CD14-positive monocyte (primary cell): ENCODE data around the gene RCVRN. TPM values are rescaled to one million over a fixed set of nuclear protein-coding genes. Genes with fewer than 3 reads are reported as not detected.
A peak's percentile ranks its signal among the peaks of the same experiment; 100 is the strongest.

Source experiments
- DNase-seq, 3 donors: peaks; one replicate each; pipeline ENCODE4 v3.0.0-alpha.2; 2011 to 2022
- H2AFZ ChIP-seq: 2 replicates; pipeline ENCODE4 v1.6.0; 2012; ENCODE audit warnings: mild to moderate bottlenecking, low read depth, low read length, inconsistent platforms; ENCODE audit not compliant: insufficient read depth, poor library complexity, severe bottlenecking
- H3K27ac ChIP-seq, 2 donors: 1 replicate in 1 of 2; 2 replicates in 1 of 2; pipeline ENCODE4 v1.5.1; 2012 to 2013; ENCODE audit warnings: low read length in 2 of 2, control low read depth in 1 of 2, inconsistent platforms in 1 of 2, low read depth in 1 of 2, mild to moderate bottlenecking in 1 of 2
- H3K27me3 ChIP-seq, 2 donors: one replicate each; pipeline versions ENCODE4 v1.6.0 to v1.6.1; 2011 to 2013; ENCODE audit warnings: low read length in 2 of 2; ENCODE audit not compliant: control insufficient read depth in 2 of 2, insufficient read depth in 2 of 2
- H3K36me3 ChIP-seq, 2 donors: replicated peaks in 1 of 2; 1 replicate in 1 of 2; 2 replicates in 1 of 2; pipeline versions ENCODE4 v1.5.1 to v1.6.1; 2012 to 2013; ENCODE audit warnings: low read length in 2 of 2, control low read depth in 1 of 2, inconsistent platforms in 1 of 2, mild to moderate bottlenecking in 1 of 2; ENCODE audit not compliant: insufficient read depth in 2 of 2, control insufficient read depth in 1 of 2
- H3K4me1 ChIP-seq, 2 donors: 1 replicate in 1 of 2; 2 replicates in 1 of 2; pipeline versions ENCODE4 v1.5.1 to v1.6.1; 2012 to 2013; ENCODE audit warnings: low read length in 2 of 2, control low read depth in 1 of 2, inconsistent platforms in 1 of 2, mild to moderate bottlenecking in 1 of 2, moderate library complexity in 1 of 2; ENCODE audit not compliant: insufficient read depth in 2 of 2, control insufficient read depth in 1 of 2
- H3K4me2 ChIP-seq: replicated peaks from 2 replicates; pipeline ENCODE3; 2012; ENCODE audit warnings: low read length, moderate library complexity, mild to moderate bottlenecking; ENCODE audit not compliant: poor library complexity, severe bottlenecking; ENCODE audit errors: extremely low read depth
- H3K4me3 ChIP-seq, 3 experiments: fragments of 200-600 bp in 1 of 3; sonication (generic) in 1 of 3; replicated peaks in 1 of 3; 1 replicate in 2 of 3; 2 replicates in 1 of 3; pipeline ENCODE4 v1.5.1; 2011 to 2013; ENCODE audit warnings: low read length in 3 of 3, mild to moderate bottlenecking in 3 of 3, control low read depth in 2 of 3, low read depth in 2 of 3, inconsistent platforms in 1 of 3, moderate library complexity in 1 of 3
- H3K79me2 ChIP-seq: 2 replicates; pipeline ENCODE4 v1.6.0; 2012; ENCODE audit warnings: mild to moderate bottlenecking, control low read depth, inconsistent platforms, low read length, moderate library complexity; ENCODE audit not compliant: insufficient read depth
- H3K9ac ChIP-seq: 2 replicates; pipeline ENCODE4 v1.6.0; 2017; ENCODE audit warnings: low read length, mild to moderate bottlenecking; ENCODE audit not compliant: insufficient read depth, poor library complexity, severe bottlenecking
- H3K9me3 ChIP-seq, 2 donors: replicated peaks in 1 of 2; 1 replicate in 1 of 2; 2 replicates in 1 of 2; pipeline versions ENCODE4 v1.5.1 to v1.6.1; 2012 to 2013; ENCODE audit warnings: low read length in 2 of 2, control low read depth in 1 of 2; ENCODE audit not compliant: control insufficient read depth in 1 of 2, insufficient read depth in 1 of 2
- H4K20me1 ChIP-seq: 2 replicates; pipeline ENCODE4 v1.6.0; 2012; ENCODE audit warnings: mild to moderate bottlenecking, low read length, control low read depth, moderate library complexity; ENCODE audit not compliant: insufficient read depth
- H3K27ac Mint-ChIP-seq, 7 donors: one replicate each; pipeline ENCODE4 v1.8.0; 2020; ENCODE audit warnings: mild to moderate bottlenecking in 7 of 7, mixed read lengths in 7 of 7, moderate library complexity in 6 of 7, inconsistent platforms in 2 of 7
- H3K27me3 Mint-ChIP-seq, 3 donors: one replicate each; pipeline ENCODE4 v1.8.0; 2021 to 2022; ENCODE audit warnings: low read depth in 3 of 3, mild to moderate bottlenecking in 3 of 3, mixed read lengths in 3 of 3, moderate library complexity in 3 of 3, inconsistent platforms in 1 of 3
- H3K36me3 Mint-ChIP-seq, 2 donors: one replicate each; pipeline ENCODE4 v1.8.0; 2020; ENCODE audit warnings: mixed read lengths in 2 of 2, inconsistent platforms in 1 of 2, mild to moderate bottlenecking in 1 of 2
- H3K4me1 Mint-ChIP-seq: one replicate; pipeline ENCODE4 v1.8.0; 2020; ENCODE audit warnings: mild to moderate bottlenecking, mixed read lengths
- H3K4me3 Mint-ChIP-seq, 2 donors: one replicate each; pipeline ENCODE4 v1.8.0; 2020; ENCODE audit warnings: mild to moderate bottlenecking in 2 of 2, mixed read lengths in 2 of 2, moderate library complexity in 1 of 2
- H3K9me3 Mint-ChIP-seq, 7 donors: one replicate each; pipeline ENCODE4 v1.8.0; 2020 to 2022; ENCODE audit warnings: mixed read lengths in 7 of 7, mild to moderate bottlenecking in 6 of 7, moderate library complexity in 6 of 7, inconsistent platforms in 2 of 7
- WGBS: methylation state at CpG from one replicate; pipeline ENCODE4 v1.1.5; 2013; ENCODE audit warnings: missing lambda C conversion rate; ENCODE audit not compliant: insufficient coverage; 5-methylcytosine and 5-hydroxymethylcytosine counted together
- intact Hi-C, 2 donors: fragments of 100-400 bp; cut with micrococcal nuclease; formaldehyde crosslinking; loops; one replicate each; pipeline versions ENCODE4 v1.15.0 to v1.15.1; 2023
- polyA plus RNA-seq, 3 donors: library from polyadenylated mRNA; depleted of rRNA in 1 of 3; unstranded in 2 of 3; stranded (reverse) in 1 of 3; fragments of 300-500 nt in 2 of 3; fragments of >200 nt in 1 of 3; fragmentation: Illumina TruSeq in 2 of 3; gene quantifications; 1 replicate in 2 of 3; 2 replicates in 1 of 3; pipeline ENCODE4 v1.2.3, GENCODE V29; 2012 to 2021
- TF ChIP-seq, protein P1 (sequence below): fragments of 200-600 bp; IDR thresholded peaks from one replicate; pipeline ENCODE4 v1.8.0; 2022; ENCODE audit warnings: antibody characterized with exemption, mild to moderate bottlenecking

RCVRN gene
- polyA plus RNA-seq, 3 donors = 2.5 TPM; not detected in 2

DNA sequence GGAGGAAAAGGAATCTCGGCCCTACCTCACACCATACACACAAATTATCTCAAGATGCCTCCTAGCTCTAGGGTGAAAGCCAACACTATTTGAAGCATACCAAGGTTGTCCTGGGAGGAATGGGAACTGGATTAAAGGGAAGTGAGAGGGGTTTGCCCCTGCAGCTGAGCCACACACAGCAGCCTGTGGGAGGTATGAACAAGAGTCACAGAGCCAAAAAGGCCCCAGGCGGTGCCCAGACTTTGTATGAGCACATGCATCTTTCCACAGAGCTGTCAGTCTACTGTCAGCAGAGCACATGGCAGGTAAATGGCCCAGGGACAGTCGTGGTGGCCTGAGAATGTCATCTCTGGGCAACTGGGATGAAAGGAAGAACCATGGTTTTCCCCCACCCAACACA is 31.0 kb upstream of the RCVRN start:
- no peaks in the 10 kb centered on the region for H3K27me3 Mint-ChIP-seq
- no peak overlapping the region for H3K4me3 Mint-ChIP-seq
- Histone ChIP-seq H4K20me1 (peaks cover 87% of the 10 kb centered on the region), H3K79me2 (no peaks in the 10 kb centered on the region), H3K9me3 (peaks cover 11 to 21% of the 10 kb centered on the region in 2 donors), H3K36me3 (peaks cover 93 to 100% of the 10 kb centered on the region in 2 donors), H3K27me3 (no peaks in the 10 kb centered on the region), H3K4me3 (no peak overlapping the region), H3K4me1 (no peaks in the 10 kb centered on the region), H3K27ac (no peak overlapping the region), H2AFZ (no peak overlapping the region), H3K4me2 (no peak overlapping the region), H3K9ac (no peak overlapping the region)
- H3K27ac Mint-ChIP-seq = peak overlapping the region in 3 of 7 donors; percentile 7 to 41 (median 30)
- DNase-seq = no peak
- intact Hi-C loops = no loop called here
- WGBS = 100% methylated on average over 2 of the region's 3 CpGs
- peaks cover 17 to 26% (median 21%) of the 10 kb centered on the region in 7 donors for H3K9me3 Mint-ChIP-seq
- H3K4me1 Mint-ChIP-seq = no peaks in the 10 kb centered on the region
- TF ChIP-seq, protein P1, sequence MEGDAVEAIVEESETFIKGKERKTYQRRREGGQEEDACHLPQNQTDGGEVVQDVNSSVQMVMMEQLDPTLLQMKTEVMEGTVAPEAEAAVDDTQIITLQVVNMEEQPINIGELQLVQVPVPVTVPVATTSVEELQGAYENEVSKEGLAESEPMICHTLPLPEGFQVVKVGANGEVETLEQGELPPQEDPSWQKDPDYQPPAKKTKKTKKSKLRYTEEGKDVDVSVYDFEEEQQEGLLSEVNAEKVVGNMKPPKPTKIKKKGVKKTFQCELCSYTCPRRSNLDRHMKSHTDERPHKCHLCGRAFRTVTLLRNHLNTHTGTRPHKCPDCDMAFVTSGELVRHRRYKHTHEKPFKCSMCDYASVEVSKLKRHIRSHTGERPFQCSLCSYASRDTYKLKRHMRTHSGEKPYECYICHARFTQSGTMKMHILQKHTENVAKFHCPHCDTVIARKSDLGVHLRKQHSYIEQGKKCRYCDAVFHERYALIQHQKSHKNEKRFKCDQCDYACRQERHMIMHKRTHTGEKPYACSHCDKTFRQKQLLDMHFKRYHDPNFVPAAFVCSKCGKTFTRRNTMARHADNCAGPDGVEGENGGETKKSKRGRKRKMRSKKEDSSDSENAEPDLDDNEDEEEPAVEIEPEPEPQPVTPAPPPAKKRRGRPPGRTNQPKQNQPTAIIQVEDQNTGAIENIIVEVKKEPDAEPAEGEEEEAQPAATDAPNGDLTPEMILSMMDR = no peak
- peaks cover 86 to 98% of the 10 kb centered on the region in 2 donors for H3K36me3 Mint-ChIP-seq

DNA sequence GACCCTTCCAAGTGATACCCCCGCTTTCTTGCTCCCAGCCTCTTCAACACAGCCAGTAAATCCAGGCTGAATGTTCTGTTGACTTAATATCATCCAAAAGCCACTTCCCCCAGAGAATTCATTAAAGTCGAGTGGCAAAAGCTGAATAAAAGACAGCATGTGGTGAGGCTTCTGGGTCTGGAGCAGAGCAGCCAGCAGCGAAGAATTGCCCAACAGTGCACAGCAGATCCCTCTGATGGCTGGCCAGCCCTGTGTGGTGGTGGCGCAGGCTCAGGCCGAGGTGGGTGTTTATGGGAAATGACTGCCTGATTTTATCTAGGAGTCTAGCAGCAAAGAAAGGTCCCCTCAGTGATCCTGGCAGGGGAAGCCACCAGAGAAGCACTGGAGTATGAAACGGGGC is 30.3 kb upstream of the RCVRN start:
- Mint-ChIP-seq H3K4me1 (no peaks in the 10 kb centered on the region), H3K4me3 (no peak overlapping the region), H3K36me3 (peaks cover 82 to 98% of the 10 kb centered on the region in 2 donors), H3K27ac (peak overlapping the region in 2 of 7 donors; percentile 7 to 52), H3K9me3 (peaks cover 12 to 23% (median 19%) of the 10 kb centered on the region in 7 donors), H3K27me3 (no peaks in the 10 kb centered on the region)
- TF ChIP-seq, protein P1 = no peak
- intact Hi-C loops = no loop called here
- H2AFZ ChIP-seq = no peak overlapping the region
- H3K79me2 ChIP-seq = no peaks in the 10 kb centered on the region
- no peak overlapping the region for H3K9ac ChIP-seq
- no peaks in the 10 kb centered on the region for H3K4me1 ChIP-seq
- H3K27me3 ChIP-seq = no peaks in the 10 kb centered on the region
- H3K4me2 ChIP-seq = no peak overlapping the region
- 80% methylated on average over 5 of the region's 6 CpGs for WGBS
- H3K36me3 ChIP-seq = peaks cover 93 to 100% of the 10 kb centered on the region in 2 donors
- DNase-seq = no peak
- no peak overlapping the region for H3K27ac ChIP-seq
- H4K20me1 ChIP-seq = peaks cover 80% of the 10 kb centered on the region
- peaks cover 11 to 17% of the 10 kb centered on the region in 2 donors for H3K9me3 ChIP-seq
- no peak overlapping the region for H3K4me3 ChIP-seq
